Stimulated activated CD4-positive, alpha-beta T cell treated with anti-CD3 and anti-CD28 coated beads, Interleukin-4, amount 100 ng/mL, for 1 hour (primary cell): ENCODE results near the gene CYP2C19.
"Not testable (repeated sequence)": the region's sequence is repeated elsewhere in the genome, so short reads cannot be mapped to it uniquely, and the experiment has no call there.

Experiments used
- DNase-seq: peaks from one replicate; pipeline ENCODE4 v3.0.0-alpha.2; 2020

The CYP2C19 gene

GRCh38 chr10:94762393-94762792 lies at the start of gene CYP2C19:
CYP2C19 (plus strand) TSS chr10:94762681; CDS start chr10:94762706, 25 bp downstream.
- DNase-seq, result no peak

- DNase-seq, result no peak
Observed at GRCh38 chr10:94725871-94726270, 36.6 kb upstream of the CYP2C19 start.

GRCh38 chr10:94735197-94735596 lies 27.3 kb upstream of the CYP2C19 start:
- no peak for DNase-seq

- DNase-seq, result no peak
Observed at GRCh38 chr10:94738588-94738987, 23.9 kb upstream of the CYP2C19 start.

- DNase-seq, result no peak
Observed at GRCh38 chr10:94747137-94747536, 15.3 kb upstream of the CYP2C19 start.

- no peak for DNase-seq
Observed at GRCh38 chr10:94747838-94748237, 14.6 kb upstream of the CYP2C19 start.

GRCh38 chr10:94757916-94758315 lies 4.6 kb upstream of the CYP2C19 start:
- no peak for DNase-seq

GRCh38 chr10:94760586-94761178 lies 1.8 kb upstream of the CYP2C19 start:
- DNase-seq, result no peak

GRCh38 chr10:94775425-94775824 lies 12.9 kb downstream of the CYP2C19 start:
- not testable (repeated sequence) for DNase-seq

GRCh38 chr10:94777886-94778458 lies 15.5 kb downstream of the CYP2C19 start:
- no peak for DNase-seq

GRCh38 chr10:94780844-94781243 lies 18.4 kb downstream of the CYP2C19 start:
- DNase-seq, result no peak

GRCh38 chr10:94784256-94784655 lies 21.8 kb downstream of the CYP2C19 start:
- no peak for DNase-seq

- no peak for DNase-seq
Observed at GRCh38 chr10:94785211-94785610, 22.7 kb downstream of the CYP2C19 start.

- DNase-seq, result not testable (repeated sequence)
Observed at GRCh38 chr10:94800551-94800950, 38.1 kb downstream of the CYP2C19 start.

GRCh38 chr10:94803307-94803706 lies 40.8 kb downstream of the CYP2C19 start:
- no peak for DNase-seq

GRCh38 chr10:94830025-94830424 lies 67.5 kb downstream of the CYP2C19 start:
- not testable (repeated sequence) for DNase-seq

GRCh38 chr10:94846204-94846603 lies 83.7 kb downstream of the CYP2C19 start:
- DNase-seq, result no peak

GRCh38 chr10:94850766-94851165 lies 88.3 kb downstream of the CYP2C19 start:
- no peak for DNase-seq

- DNase-seq, result no peak
Observed at GRCh38 chr10:94851263-94851662, 88.8 kb downstream of the CYP2C19 start.

GRCh38 chr10:94852438-94852837 lies 90.0 kb downstream of the CYP2C19 start:
- no peak for DNase-seq

- no peak for DNase-seq
Observed at GRCh38 chr10:94853065-94853464, 90.6 kb downstream of the CYP2C19 start.

- DNase-seq, result no peak
Observed at GRCh38 chr10:94858005-94858404, 95.5 kb downstream of the CYP2C19 start.

- DNase-seq, result no peak
Observed at GRCh38 chr10:94859086-94859485, 96.6 kb downstream of the CYP2C19 start.

- no peak for DNase-seq
Observed at GRCh38 chr10:94878649-94879048, 116.2 kb downstream of the CYP2C19 start.

GRCh38 chr10:94879214-94879613 lies 116.7 kb downstream of the CYP2C19 start:
- DNase-seq, result no peak
